Measurements from ENCODE around the gene BRSK2.
A peak's percentile ranks its signal among the peaks of the same experiment; 100 is the strongest.
"Not testable (repeated sequence)": the region's sequence is repeated elsewhere in the genome, so short reads cannot be mapped to it uniquely, and the experiment has no call there.

The BRSK2 gene

GRCh38 chr11:1397146-1397861 is 7.6 kb downstream of the BRSK2 start:
- DNase-seq = no peak

GRCh38 chr11:1397862-1398527 is 8.3 kb downstream of the BRSK2 start:
- DNase-seq = no peak

GRCh38 chr11:1398528-1399235 is 8.9 kb downstream of the BRSK2 start:
- no peak for DNase-seq

DNA sequence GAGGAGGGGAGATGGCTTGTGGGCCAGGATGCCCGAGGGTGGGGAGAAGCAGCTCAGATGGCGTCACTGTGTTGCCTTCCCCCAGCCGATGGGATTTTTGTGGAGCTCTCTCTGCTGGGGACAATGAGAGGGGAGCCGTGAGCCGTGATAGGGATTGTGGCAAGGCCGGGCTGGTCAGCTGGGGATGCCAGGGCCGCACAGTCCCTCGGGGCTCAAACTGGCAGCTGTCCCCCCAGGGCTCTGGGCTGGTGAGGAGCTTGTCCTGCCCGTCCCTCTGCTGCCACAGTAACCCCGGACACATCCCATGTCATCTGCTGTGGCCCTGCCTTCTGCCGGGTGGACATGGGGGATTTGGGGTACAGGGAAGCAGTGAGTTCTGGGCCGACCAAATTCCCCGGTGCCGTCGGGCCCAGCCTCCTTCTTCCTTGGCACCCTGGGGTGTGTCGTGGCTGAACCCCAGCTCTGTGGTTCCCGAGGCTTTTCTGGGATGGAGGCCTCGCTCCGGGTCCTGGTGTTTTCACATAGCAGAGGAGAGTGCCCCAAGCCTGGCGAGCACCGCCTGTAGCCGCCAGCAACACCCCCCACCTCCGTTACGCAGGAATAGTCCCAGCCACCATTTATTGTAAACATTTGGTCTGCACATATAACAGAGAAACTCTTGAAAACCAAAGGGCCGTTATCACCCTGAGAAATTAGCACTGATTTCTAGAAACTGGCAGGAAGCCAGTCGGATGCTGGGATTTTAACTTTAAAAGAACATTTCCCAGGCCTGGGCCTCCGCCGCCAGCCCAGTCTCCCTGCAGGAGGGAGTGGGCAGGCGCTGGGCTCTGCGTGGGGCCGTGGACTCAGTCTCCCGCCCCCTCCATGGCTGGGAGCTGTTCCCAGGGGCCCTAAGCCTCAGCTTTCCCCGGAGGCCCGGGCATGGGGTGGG is 9.9 kb downstream of the BRSK2 start:
- DNase-seq = no peak

DNA sequence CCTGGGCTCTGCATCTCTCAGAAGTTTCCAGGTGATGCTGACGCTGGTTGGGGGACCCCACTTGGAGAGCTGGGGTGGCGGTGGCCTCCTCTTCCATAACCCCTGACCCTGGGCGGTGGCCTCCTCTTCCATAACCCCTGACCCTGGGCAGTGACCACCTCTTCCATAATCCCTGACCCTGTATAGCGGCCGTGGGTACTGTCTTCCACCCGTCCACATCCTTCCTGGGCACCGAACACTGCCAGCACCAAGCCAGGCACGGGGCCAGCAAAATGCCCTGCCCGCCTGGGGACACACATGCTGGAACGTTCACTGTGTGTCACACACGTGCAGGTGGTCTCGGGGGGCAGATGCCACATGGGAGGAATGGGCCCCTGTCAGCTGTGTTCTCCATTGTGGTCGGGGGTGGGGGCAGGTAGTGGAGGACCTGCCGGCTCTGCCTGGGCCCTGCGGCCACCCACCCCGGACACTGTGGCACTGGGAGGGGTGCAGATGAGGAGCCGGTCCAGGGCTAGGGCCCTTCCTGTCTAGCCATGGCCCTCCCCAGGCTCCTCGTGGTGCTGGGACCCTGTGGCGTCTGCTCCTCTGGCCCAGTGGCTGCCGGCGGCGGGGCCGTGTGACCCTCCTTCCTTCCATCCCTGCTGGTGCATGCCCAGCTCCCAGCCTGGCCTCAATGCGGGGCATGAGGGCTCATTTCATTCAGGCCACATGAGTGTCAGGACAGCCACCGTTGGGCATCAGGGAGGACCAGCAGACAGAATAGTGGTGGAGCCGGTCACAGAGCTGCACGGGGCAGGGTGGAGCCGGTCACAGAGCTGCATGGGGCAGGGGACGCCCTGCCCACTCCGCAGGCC is 10.8 kb downstream of the BRSK2 start:
- no peak for DNase-seq

DNA sequence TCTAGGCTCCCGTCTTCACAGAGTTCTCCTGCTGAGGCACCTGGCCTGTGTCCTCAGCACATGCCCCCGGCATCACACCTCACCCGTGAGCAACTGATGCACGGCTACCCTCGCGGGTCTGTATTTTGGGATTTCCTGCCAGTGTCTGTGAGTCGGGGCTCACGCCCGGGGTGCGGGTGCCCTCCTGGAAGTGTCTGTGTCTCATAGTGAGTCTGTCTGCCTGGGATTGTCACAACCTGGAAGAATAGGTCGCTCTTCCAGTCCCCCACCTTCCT is 11.4 kb downstream of the BRSK2 start:
- DNase-seq = no peak

- DNase-seq = peak; percentile 28
These were observed 12.0 kb downstream of the BRSK2 start for GRCh38 chr11:1401656-1402221.

GRCh38 chr11:1402355-1403077 is 12.8 kb downstream of the BRSK2 start:
- no peak for DNase-seq

GRCh38 chr11:1403078-1403620 is 13.4 kb downstream of the BRSK2 start:
- no peak for DNase-seq

- DNase-seq = no peak
These were observed 14.2 kb downstream of the BRSK2 start for GRCh38 chr11:1403721-1404460.

DNA sequence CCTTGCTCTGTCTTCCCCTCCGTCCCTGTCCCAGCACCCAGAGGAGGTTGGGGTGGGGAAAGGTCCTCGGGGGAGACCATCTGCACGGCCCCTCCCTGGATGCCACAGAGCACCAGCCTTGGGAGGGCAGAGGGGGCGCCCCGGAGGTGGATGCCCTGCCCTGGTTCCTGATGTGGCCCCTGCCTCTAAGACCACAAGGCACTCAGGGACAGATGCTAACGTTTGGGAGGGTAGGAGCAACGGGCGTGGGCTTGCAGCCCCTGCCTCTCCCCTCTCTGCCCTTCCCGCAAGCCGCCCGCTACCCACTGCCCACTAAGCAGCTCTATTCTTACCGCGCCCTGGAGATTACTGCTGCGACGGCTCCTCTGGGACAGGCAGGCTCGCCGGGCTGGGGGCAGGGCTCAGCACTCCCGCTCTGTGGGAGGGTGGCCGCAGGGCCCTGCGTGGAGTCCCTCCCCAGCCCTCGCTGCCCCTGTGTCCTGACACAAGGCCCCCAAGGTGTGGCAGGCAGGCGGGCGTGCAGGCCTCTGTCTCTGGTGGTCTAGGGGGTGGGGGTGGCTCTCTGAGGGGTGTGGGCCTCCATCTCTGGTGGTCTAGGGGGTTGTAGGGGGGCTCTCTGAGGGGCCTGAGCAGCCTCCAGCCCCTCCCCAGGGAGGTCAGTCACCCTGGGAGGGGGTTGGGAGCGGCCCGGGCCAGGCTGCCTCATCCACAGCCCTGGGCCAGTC is 14.9 kb downstream of the BRSK2 start:
- no peak for DNase-seq

GRCh38 chr11:1405186-1406020 is 15.7 kb downstream of the BRSK2 start:
- no peak for DNase-seq

DNA sequence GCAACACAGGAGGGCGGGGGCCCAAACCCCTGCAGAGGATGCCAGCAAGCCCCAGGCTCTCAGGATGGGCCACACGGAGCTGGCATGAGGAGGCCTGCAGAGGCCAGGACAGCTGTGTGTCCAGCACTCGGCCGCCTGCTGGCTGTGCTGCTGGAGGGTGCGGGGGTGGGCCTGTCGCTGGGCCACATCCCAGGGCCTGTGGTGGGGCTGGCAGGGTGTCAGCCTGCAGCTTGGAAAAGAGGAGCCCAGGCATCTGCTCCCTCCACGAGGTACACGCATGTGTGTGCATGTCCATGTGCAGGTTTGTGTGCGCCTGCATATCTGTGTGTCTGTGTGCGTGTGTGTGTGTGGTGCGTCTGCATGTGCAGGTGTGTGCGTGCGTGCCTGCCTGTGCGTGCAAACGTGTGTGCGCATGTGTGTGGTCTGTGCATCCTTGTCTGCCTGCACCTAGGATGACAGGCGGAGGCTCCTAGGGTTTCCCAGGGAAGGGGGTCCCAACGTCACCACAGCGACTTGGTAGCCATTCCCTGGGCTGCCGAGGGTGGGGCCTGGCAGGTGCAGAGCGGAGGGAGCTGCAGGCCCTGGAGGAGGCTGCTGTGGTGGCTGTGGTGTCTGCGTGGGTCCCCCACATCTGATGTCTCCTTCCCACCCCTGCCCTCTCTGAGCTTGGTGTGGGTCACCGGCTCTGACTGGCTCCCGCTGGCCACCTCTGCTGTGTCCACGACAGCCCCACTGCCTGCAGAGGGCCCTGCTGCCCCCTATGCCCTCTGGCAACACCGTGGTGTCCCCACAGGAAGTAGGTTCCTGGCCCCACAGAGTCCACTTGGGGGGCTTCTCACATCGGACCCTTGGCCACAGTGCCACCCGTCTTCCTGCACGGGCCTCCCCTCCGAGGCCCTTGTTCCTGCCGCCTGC is 17.1 kb downstream of the BRSK2 start:
- DNase-seq = no peak

DNA sequence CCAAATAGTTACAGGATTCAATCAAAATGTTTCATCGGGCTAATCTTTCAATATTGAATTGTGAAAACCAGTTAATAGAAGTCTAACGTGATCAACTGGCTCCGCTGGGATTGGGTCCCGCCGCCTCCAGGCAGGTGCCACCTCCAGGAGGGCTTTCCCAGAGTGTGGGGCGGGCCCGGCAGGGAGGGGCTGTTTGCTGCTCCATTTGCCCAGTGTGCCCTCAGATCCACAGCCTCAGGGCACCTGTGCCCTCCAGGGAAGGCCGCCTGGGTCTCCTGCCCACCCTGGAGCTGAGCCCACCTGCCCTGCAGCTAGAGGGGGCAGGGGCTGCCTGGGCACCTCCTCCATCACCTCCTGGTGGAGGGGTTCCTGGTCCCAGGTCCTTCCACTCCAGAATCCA is 17.9 kb downstream of the BRSK2 start:
- DNase-seq = no peak

DNA sequence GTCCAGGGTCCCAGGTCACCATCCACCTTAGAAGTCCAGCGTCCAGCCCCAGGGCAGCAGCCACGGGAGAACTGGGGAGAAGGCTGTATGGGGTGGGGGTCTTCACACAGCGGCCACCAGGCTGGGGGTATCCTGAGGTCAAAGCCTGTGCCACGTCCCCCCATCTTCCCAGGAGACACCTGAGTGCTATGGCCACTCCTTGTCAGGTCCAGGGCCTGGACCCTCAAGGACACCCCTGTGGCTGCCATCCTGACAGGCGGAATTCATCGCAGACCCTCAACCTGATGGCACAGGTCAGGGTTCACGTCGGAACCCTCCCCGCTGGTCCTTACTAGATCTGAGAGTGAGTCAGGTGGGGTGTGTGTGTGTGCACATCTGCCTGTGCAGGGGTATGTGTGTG is 18.6 kb downstream of the BRSK2 start:
- DNase-seq = no peak

DNA sequence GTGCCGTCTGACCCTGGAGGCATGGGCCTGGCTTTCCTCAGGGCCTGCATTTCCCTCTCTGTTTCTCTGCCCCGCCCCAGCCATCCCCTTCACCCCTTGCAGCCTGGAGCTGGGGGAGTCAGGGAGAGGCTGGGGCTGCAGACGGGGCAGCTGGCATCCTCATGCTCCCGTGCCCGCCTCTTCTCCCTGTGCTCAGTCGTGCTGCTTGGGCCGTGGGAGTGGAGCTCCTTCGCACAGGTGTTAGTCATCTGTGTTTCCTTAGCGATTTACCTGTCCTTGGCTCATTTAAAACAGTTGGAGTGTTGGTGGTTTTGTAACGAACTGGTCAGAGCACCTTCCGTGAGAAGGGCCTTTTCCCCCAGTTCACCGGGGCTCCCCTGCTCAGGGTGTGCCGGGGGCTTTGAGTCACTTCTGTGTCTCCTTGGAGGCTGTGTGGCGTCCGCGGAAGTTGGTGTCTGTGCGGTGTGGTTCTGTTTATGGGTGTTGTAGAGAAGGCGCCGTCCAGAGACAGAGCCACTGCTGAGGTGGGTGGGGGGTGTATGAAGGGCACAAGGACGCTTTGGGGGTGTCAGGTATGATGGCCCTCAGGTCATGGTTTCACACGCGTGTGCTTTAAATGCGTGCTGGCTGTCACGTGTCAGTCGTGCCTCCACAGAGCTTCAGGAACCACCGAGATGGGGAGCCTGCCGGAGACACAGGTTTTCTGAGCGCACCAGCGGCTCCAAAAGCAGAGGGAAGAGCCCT is 19.5 kb downstream of the BRSK2 start:
- DNase-seq = no peak

- not testable (repeated sequence) for DNase-seq
These were observed 20.1 kb downstream of the BRSK2 start for GRCh38 chr11:1409852-1410125.

Data from CD4-positive, alpha-beta T cell treated with Interferon gamma for 1 hour (primary cell).